Dendritic cell treated with granulocyte-macrophage colony-stimulating factor and Interleukin-4, amounts not matched to agents 40 ng/mL and 50 ng/mL, for 4 days (primary cell): Measurements from ENCODE around the gene ALDH5A1.

Source experiments
- H3K27ac Mint-ChIP-seq: one replicate; pipeline ENCODE4 v1.8.0; 2022; ENCODE audit warnings: mild to moderate bottlenecking, mixed read lengths
- H3K27me3 Mint-ChIP-seq: one replicate; pipeline ENCODE4 v1.8.0; 2022; ENCODE audit warnings: mild to moderate bottlenecking, mixed read lengths
- H3K36me3 Mint-ChIP-seq: one replicate; pipeline ENCODE4 v1.8.0; 2022; ENCODE audit warnings: low read depth, mixed read lengths
- H3K4me1 Mint-ChIP-seq: one replicate; pipeline ENCODE4 v1.8.0; 2022; ENCODE audit warnings: low read depth, mixed read lengths
- H3K4me3 Mint-ChIP-seq: one replicate; pipeline ENCODE4 v1.8.0; 2022; ENCODE audit warnings: mild to moderate bottlenecking, moderate library complexity, mixed read lengths
- H3K9me3 Mint-ChIP-seq: one replicate; pipeline ENCODE4 v1.8.0; 2022; ENCODE audit warnings: mixed read lengths
- intact Hi-C: fragments of 100-400 bp; cut with micrococcal nuclease; formaldehyde crosslinking; loops from one replicate; pipeline ENCODE4 v1.15.0; 2022

ALDH5A1 gene

DNA sequence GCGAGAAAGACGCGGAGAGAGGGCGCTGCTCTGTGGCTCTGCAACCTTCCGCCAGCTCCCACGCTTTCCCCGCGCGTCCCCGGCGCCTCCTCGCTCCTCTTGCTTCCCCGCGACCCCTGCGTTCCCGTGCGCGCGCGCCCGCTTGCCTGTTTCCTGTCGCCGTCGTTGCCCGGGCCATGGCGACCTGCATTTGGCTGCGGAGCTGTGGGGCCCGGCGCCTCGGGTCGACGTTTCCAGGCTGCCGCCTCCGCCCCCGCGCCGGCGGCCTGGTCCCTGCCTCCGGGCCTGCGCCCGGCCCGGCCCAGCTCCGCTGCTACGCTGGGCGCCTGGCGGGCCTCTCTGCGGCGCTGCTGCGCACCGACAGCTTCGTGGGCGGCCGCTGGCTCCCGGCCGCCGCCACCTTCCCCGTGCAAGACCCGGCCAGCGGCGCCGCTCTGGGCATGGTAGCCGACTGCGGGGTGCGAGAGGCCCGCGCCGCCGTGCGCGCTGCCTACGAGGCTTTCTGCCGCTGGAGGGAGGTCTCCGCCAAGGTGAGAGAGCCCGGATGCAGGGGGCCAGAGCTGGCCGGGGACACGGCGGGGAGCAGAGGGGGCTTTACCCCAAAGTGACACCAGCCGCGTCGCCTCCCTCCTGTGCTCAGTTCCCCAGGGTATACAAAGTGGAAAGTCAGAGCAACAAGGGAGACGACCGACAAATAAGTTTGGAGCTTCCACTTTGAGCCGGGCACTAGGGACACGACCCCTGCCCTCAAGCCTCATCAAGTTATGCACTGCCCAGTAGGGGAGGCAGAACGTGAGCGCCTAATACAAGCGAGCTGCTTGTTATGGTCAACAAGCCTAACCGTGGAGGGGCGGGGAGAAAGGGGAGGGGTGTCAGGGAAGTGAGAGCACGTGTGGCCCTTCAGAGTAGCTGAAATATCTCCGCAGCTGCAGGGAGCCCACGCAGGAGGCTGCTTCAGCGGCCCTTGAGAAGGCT, at the start of gene ALDH5A1:
Gene ALDH5A1 (plus strand): TSS at position 149 of the 975 bp plus-strand sequence. CDS start 28 bp downstream, at position 177.
- intact Hi-C loops, result no loop called here
- peaks cover 36% of the 10 kb centered on the region for H3K27me3 Mint-ChIP-seq
- peak within 1 kb of the TSS; percentile 60 for H3K27ac Mint-ChIP-seq
- peak within 1 kb of the TSS; percentile 77 for H3K4me3 Mint-ChIP-seq
- H3K9me3 Mint-ChIP-seq, result peaks cover 8% of the 10 kb centered on the region
- H3K36me3 Mint-ChIP-seq, result no peaks in the 10 kb centered on the region
- peaks cover 32% of the 10 kb centered on the region for H3K4me1 Mint-ChIP-seq

DNA sequence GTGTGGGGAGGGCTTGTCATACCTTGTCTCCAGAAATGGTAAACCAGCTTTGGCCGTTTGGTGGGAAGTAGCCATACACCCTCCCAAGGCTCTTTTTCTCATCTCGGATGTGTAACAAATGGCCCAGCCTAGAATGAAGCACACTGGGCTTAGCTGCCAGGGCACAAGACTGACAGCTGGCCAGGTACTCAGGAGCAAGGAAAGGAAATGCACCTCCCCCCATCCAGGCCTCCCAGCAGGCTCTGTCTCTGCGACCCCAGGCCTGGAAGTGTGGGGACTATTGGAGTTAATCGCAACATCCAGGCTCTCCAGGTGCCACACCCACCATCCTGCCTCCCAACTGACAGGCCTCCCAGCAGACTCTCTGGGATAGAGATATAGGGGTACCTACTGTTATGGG, 49.1 kb upstream of the ALDH5A1 start:
- no peaks in the 10 kb centered on the region for H3K4me1 Mint-ChIP-seq

DNA sequence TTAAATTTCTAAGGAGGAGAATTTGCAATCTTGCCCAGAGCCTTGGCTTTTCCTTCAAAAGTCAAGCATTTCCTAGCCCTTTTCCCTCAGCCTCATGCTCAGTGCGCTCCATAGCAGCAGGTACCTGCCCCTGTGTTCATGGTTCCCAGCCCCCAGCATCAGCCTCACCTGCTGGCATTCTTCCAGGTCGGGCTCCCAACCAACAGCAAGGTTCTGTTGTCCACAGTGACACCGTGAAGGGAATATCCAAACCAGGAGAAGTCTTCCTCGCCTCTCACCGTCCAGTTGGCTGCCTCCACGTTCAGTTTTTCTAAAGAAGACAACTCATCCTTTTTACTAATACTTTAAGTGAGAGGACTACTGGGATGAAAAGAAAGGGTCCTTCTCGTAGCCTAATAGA, 48.1 kb upstream of the ALDH5A1 start:
- Mint-ChIP-seq H3K9me3 (no peaks in the 10 kb centered on the region), H3K27me3 (no peaks in the 10 kb centered on the region), H3K4me1 (no peaks in the 10 kb centered on the region), H3K4me3 (no peak overlapping the region), H3K27ac (no peak overlapping the region), H3K36me3 (no peaks in the 10 kb centered on the region)
- intact Hi-C loops, result no loop called here

More for the DNA sequence above, 49.1 kb upstream of the ALDH5A1 start:
- H3K27ac Mint-ChIP-seq, result no peak overlapping the region
- no peaks in the 10 kb centered on the region for H3K27me3 Mint-ChIP-seq
- no peaks in the 10 kb centered on the region for H3K9me3 Mint-ChIP-seq
- no peaks in the 10 kb centered on the region for H3K36me3 Mint-ChIP-seq
- H3K4me3 Mint-ChIP-seq, result no peak overlapping the region
- intact Hi-C loops, result no loop called here

DNA sequence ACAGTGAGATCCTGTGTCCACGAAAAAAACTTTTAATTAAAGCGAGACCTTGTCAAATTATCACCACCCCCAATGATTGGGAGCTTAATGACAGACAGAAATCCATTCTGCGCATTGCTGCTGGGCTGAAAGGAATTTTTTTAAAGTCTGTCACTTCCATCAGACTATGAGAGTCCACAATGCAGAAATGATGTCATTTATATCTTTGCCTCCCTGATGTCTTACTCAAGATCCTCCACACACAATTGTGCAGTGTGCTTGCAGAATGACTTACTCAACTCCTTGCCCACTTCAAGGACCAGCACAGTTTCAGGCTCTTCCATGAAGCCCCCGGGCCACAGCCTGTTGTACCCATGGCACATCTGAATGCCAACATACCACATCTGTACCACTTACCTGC, 46.4 kb upstream of the ALDH5A1 start:
- H3K4me1 Mint-ChIP-seq, result no peaks in the 10 kb centered on the region
- H3K27me3 Mint-ChIP-seq, result no peaks in the 10 kb centered on the region
- H3K4me3 Mint-ChIP-seq, result no peak overlapping the region
- H3K27ac Mint-ChIP-seq, result no peak overlapping the region
- H3K9me3 Mint-ChIP-seq, result no peaks in the 10 kb centered on the region
- intact Hi-C loops, result no loop called here
- no peaks in the 10 kb centered on the region for H3K36me3 Mint-ChIP-seq

GRCh38 chr6:24448828-24449525, 45.8 kb upstream of the ALDH5A1 start:
- H3K27ac Mint-ChIP-seq, result no peak overlapping the region
- intact Hi-C loops, result no loop called here
- H3K4me1 Mint-ChIP-seq, result no peaks in the 10 kb centered on the region
- no peaks in the 10 kb centered on the region for H3K27me3 Mint-ChIP-seq
- no peak overlapping the region for H3K4me3 Mint-ChIP-seq
- no peaks in the 10 kb centered on the region for H3K36me3 Mint-ChIP-seq
- H3K9me3 Mint-ChIP-seq, result no peaks in the 10 kb centered on the region

DNA sequence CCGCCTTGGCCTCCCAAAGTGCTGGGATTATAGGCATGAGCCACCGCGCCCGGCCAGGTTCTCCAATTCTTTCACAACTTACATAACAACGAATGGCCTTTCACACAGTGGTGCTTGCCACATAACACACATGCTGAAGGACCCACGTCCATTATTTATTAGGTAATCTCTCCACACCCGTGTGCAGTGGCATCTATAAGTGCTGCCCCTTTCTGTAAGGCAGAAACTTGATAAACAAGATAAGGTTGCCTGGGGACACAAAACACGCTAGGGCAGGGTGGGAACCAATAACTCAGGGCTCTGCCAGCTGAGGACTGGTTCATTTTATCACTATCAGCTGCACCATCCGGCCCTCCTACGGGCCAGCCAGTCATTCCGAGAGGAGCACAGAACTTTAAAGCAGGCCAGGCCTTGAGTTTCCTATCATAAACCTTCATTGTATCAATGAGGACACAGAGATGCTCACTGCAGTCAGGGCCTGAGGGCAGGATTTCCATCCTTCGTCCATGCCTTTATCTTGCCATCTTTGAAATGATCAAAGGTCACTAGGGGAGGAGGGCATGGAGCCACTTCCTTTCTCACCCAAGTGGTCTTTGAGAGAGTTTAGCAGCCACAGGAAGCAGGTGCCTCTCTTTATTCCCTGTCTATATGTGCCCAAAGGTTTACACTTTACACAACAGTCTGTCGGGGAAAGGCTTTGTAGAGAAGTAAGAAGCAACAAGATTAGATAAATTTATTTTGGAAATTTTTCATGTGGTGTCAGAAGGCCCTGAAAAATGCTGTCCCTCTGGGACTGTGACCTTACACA, 43.0 kb upstream of the ALDH5A1 start:
- Mint-ChIP-seq H3K4me1 (no peaks in the 10 kb centered on the region), H3K36me3 (no peaks in the 10 kb centered on the region), H3K27me3 (no peaks in the 10 kb centered on the region), H3K27ac (no peak overlapping the region), H3K4me3 (no peak overlapping the region), H3K9me3 (no peaks in the 10 kb centered on the region)
- intact Hi-C loops, result no loop called here

- no peak overlapping the region for H3K4me3 Mint-ChIP-seq
- no peak overlapping the region for H3K27ac Mint-ChIP-seq
- H3K36me3 Mint-ChIP-seq, result no peaks in the 10 kb centered on the region
- no peaks in the 10 kb centered on the region for H3K27me3 Mint-ChIP-seq
- no peaks in the 10 kb centered on the region for H3K4me1 Mint-ChIP-seq
- intact Hi-C loops, result no loop called here
- no peaks in the 10 kb centered on the region for H3K9me3 Mint-ChIP-seq
Observed at GRCh38 chr6:24453921-24454320, 40.8 kb upstream of the ALDH5A1 start.

DNA sequence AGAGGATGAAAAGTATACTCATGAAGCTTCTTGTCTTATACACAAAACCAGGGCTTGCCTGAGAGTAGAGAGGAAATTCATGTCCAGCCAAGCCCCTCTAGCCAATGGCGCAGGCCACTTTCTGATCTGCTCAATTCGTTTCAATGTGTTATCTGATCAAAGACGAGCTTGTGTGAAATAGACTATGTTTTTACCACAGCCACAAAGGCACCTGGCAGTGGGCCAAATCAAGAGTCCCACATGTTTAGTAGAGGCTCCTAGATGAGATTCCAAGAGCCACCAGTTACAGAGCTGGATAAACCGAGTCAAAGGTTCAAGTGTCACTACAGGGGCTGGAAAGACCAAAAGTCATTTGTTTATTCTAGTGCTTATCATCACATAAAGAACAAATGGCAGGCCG, 40.3 kb upstream of the ALDH5A1 start:
- Mint-ChIP-seq H3K27me3 (no peaks in the 10 kb centered on the region), H3K36me3 (no peaks in the 10 kb centered on the region), H3K9me3 (no peaks in the 10 kb centered on the region), H3K4me1 (no peaks in the 10 kb centered on the region), H3K27ac (no peak overlapping the region), H3K4me3 (no peak overlapping the region)
- intact Hi-C loops, result no loop called here

DNA sequence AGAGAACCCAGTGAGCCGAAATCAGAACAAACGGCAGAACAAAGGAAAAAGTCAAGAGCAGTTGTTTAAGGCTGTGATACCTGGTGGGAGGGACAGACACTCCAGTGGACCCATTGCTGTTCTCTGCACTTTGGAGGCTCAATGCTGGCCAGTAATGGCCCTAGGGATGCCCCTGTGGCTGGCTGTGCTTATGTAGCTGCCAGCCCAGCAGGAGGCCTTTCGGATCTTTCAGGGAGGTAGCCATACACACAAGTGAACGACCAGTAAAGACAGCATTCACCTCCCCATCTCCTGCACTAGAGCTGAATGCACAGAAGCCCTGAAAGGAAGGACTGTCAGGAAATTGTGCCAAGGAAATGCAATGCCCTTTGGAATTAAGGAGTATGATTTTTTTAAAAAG, 39.7 kb upstream of the ALDH5A1 start:
- intact Hi-C loops, result no loop called here
- no peaks in the 10 kb centered on the region for H3K4me1 Mint-ChIP-seq
- no peaks in the 10 kb centered on the region for H3K27me3 Mint-ChIP-seq
- no peaks in the 10 kb centered on the region for H3K9me3 Mint-ChIP-seq
- H3K4me3 Mint-ChIP-seq, result no peak overlapping the region
- H3K36me3 Mint-ChIP-seq, result no peaks in the 10 kb centered on the region
- H3K27ac Mint-ChIP-seq, result no peak overlapping the region

DNA sequence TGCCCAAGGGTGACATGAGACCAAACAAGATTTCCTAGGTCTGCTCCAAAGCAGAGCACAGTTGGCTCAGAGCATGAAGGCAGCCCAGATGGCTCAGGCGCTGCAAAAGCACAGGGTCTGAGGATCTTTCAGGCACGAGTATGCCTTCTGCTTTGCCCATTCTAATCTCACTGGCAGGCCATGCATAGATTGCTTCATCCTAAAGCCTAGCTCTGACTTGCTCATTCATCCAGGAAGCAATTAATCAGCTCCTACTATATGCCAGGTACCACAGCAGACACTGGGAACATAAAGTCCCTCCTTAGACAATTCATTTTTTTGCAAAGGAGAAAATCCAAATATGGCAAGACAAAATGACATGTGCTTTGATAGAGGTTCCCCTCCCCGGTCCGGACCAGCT, 36.6 kb upstream of the ALDH5A1 start:
- H3K9me3 Mint-ChIP-seq, result no peaks in the 10 kb centered on the region
- intact Hi-C loops, result no loop called here
- no peak overlapping the region for H3K4me3 Mint-ChIP-seq
- no peak overlapping the region for H3K27ac Mint-ChIP-seq
- H3K4me1 Mint-ChIP-seq, result no peaks in the 10 kb centered on the region
- H3K36me3 Mint-ChIP-seq, result no peaks in the 10 kb centered on the region
- H3K27me3 Mint-ChIP-seq, result no peaks in the 10 kb centered on the region

- no peaks in the 10 kb centered on the region for H3K9me3 Mint-ChIP-seq
- H3K4me1 Mint-ChIP-seq, result no peaks in the 10 kb centered on the region
- H3K27ac Mint-ChIP-seq, result no peak overlapping the region
- no peaks in the 10 kb centered on the region for H3K27me3 Mint-ChIP-seq
- intact Hi-C loops, result no loop called here
- no peaks in the 10 kb centered on the region for H3K36me3 Mint-ChIP-seq
- H3K4me3 Mint-ChIP-seq, result no peak overlapping the region
Observed at GRCh38 chr6:24458941-24459340, 35.8 kb upstream of the ALDH5A1 start.

DNA sequence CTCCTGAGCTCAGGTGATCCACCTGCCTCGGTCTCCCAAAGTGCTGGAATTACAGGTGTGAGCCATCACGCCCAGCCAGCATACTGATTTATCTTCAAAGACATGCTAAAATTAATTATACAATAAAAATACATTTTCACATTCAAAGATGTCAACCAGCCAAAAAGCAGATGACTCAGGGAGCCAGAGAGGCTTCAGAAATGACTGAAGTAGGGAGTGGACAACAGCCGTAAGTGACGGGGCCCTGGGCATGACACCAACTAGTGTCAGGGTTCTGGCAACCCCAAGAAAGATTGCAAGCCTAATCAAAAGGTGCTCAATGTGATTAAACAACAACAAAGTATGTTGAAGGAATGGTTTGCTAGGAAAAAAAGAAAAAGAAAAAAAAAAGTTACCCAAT, 33.8 kb upstream of the ALDH5A1 start:
- H3K9me3 Mint-ChIP-seq, result no peaks in the 10 kb centered on the region
- H3K27ac Mint-ChIP-seq, result no peak overlapping the region
- H3K4me3 Mint-ChIP-seq, result no peak overlapping the region
- H3K36me3 Mint-ChIP-seq, result no peaks in the 10 kb centered on the region
- H3K27me3 Mint-ChIP-seq, result no peaks in the 10 kb centered on the region
- H3K4me1 Mint-ChIP-seq, result no peaks in the 10 kb centered on the region
- intact Hi-C loops, result no loop called here

- no peak overlapping the region for H3K4me3 Mint-ChIP-seq
- H3K36me3 Mint-ChIP-seq, result no peaks in the 10 kb centered on the region
- intact Hi-C loops, result no loop called here
- H3K27ac Mint-ChIP-seq, result no peak overlapping the region
- H3K27me3 Mint-ChIP-seq, result no peaks in the 10 kb centered on the region
- no peaks in the 10 kb centered on the region for H3K9me3 Mint-ChIP-seq
- no peaks in the 10 kb centered on the region for H3K4me1 Mint-ChIP-seq
Observed at GRCh38 chr6:24464253-24465038, 30.3 kb upstream of the ALDH5A1 start.
